Gastrocnemius medialis (tissue), 4 donors: ENCODE measurements around the gene TXNDC8.

Source experiments
- POLR2A ChIP-seq, 2 donors: fragments of 450-650 bp; IDR thresholded peaks; one replicate each; pipeline ENCODE4 v1.6.1; 2017; ENCODE audit warnings: antibody characterized with exemption in 2 of 2, mild to moderate bottlenecking in 2 of 2, moderate library complexity in 2 of 2
- TF ChIP-seq, protein P1 (sequence below), 5 experiments: fragments of 450-650 bp in 3 of 5; fragments of 200-600 bp in 2 of 5; sonication (generic) in 2 of 5; IDR thresholded peaks in 4 of 5; conservative IDR thresholded peaks in 1 of 5; 1 replicate in 4 of 5; 2 replicates in 1 of 5; pipeline ENCODE4 v1.5.1; 2016 to 2019; ENCODE audit warnings: antibody characterized with exemption in 5 of 5, mild to moderate bottlenecking in 3 of 5, moderate library complexity in 3 of 5

DNA sequence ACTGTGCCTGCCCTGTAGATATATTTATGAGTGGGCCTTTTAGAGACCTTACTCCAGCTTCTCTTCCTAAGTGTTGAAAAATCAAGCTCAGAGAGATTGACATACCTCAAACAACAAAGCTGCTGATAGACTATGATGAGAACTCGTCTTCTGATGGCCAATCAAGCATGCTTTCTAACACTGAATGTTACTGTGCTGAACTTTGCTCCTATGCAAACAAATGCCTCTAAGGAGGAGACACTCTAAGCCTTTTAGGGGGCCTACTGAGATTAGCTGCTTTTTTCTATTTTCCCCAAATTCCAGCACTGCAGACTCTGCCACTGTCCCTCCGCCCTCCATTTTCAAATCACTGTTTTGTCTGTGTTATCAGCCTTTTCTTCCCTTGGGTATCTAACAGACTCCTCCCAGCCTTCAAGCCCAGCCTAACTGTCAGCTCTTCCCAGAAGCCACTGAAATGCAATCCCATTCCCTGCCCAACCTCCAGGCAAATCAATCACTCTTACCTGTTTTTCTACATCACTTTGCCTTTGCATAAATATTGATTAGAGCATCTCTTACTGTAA lies 39.5 kb downstream of the TXNDC8 start:
- no peak for TF ChIP-seq POLR2A (IDR thresholded peaks at IDR 0.05)
- TF ChIP-seq, protein P1, sequence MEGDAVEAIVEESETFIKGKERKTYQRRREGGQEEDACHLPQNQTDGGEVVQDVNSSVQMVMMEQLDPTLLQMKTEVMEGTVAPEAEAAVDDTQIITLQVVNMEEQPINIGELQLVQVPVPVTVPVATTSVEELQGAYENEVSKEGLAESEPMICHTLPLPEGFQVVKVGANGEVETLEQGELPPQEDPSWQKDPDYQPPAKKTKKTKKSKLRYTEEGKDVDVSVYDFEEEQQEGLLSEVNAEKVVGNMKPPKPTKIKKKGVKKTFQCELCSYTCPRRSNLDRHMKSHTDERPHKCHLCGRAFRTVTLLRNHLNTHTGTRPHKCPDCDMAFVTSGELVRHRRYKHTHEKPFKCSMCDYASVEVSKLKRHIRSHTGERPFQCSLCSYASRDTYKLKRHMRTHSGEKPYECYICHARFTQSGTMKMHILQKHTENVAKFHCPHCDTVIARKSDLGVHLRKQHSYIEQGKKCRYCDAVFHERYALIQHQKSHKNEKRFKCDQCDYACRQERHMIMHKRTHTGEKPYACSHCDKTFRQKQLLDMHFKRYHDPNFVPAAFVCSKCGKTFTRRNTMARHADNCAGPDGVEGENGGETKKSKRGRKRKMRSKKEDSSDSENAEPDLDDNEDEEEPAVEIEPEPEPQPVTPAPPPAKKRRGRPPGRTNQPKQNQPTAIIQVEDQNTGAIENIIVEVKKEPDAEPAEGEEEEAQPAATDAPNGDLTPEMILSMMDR (IDR thresholded peaks at IDR 0.05 in 4 of 5, conservative IDR thresholded peaks at IDR 0.05 in 1 of 5), result no peak
